Raji (cell line): Measurements from ENCODE around the gene SERPINH1.

Experiments used
- POLR2A ChIP-seq: IDR thresholded peaks from 2 replicates; pipeline ENCODE4 v1.6.1; 2011; ENCODE audit warnings: low read depth, low read length, control low read depth; ENCODE audit not compliant: insufficient read depth

The SERPINH1 gene

GRCh38 chr11:75591966-75592365, 29.9 kb downstream of the SERPINH1 start:
- TF ChIP-seq POLR2A: no peak

DNA sequence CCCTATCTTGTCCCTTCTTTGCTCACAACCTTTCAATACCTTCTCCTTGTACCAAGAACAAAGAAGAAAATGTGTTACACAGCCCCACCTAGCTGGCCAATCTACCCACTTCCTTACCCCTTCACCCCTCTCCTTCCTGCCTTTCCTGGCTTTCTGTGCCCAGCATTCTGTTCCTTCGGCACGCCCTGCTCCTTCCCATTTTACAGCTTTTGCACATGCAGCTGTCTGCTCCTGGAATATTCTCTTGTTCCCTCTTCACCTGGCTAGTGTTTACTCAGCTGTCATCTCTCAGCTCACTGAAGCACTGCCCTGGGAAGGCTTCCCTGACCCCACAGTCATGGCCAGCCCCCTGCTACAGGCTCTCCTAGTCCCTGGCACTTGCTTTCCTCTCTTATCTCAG, 30.7 kb downstream of the SERPINH1 start:
- no peak for TF ChIP-seq POLR2A

DNA sequence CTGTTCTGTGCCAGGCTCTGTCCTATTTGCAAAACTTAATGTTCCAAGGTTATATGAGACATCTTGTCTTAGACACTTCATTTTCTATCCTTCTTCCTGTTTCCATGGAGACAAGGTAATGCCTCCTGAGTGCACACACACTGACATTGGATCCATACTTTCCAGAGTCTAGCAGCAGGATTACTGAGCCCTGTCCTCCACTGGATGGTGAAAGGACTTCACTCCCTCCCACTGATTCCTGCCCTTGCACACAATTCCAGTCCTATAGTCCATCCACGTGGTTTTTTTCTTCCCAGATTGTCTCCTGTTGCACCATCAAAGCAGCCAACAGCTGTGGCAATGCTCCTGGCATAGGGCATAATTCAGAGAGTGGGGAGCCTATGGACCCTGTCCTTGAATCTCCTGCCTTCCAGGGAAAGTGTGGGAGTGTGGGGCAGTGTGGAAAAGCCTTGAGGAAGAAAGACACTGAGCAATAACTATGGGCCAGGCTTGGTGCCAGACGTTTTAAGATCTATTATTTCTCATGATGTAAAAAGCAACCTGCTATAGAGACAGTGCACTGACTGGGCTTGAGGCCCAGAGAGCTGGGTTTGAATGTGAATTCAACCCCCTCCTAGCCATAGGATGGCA, 31.3 kb downstream of the SERPINH1 start:
- no peak for TF ChIP-seq POLR2A

DNA sequence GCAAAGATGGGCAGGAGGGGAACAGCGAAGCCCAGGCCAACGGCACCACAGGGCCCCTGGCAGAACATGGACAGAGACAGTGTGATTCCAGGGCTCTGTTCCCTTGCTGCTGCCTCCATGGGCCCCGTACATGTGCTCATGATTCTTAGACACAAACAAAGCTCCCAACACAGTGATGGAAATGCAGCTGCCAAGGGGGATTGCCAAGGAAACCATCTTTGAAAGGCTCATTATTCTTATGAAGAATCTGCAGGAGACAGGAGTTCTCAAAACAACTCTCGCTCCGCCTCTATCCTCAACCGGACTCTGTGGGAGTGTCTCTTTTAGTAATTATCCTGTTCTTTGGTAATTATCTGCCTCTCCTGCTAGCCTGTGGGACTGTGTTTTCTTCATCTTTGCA, 32.2 kb downstream of the SERPINH1 start:
- no peak for TF ChIP-seq POLR2A

DNA sequence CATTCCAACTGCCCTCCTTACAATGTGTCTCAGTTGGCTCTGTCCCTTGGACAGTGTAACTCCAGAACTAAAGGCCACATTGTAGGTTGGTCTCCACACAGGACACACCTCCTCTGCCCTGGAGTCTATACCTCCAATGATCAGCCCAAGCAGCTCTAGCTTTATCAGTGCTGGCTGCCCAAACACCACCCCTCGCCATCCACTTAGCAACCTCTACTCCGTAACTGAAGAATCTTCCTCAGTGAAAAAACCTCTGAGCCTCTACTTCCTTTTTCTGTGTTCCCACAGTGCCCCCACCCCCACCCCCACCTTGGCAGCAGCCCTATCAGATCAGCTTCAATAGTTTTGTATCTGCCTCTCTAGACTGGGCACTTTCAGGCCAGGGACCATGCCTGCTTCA, 33.4 kb downstream of the SERPINH1 start:
- TF ChIP-seq POLR2A: no peak

GRCh38 chr11:75596914-75597313, 34.9 kb downstream of the SERPINH1 start:
- no peak for TF ChIP-seq POLR2A

GRCh38 chr11:75597636-75598035, 35.6 kb downstream of the SERPINH1 start:
- TF ChIP-seq POLR2A: no peak

DNA sequence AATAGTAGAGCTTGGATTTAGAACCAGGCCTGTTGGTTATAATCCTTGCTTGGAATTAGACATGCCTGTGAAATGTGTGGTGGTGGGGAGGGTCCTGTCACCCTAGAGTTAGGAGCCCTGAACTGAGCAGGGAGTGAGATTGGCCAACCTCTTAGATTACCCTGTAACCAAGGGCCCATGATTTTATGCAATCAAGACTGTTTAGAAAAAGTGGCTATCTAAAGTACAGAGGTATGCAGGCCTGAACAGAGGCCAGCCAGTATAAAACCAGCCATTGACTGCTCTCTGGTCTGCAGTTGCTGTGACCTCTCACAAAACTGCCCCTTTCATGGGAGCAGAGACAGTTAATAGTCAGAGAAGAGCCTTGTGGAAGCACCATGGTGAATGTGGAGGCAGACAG, 36.2 kb downstream of the SERPINH1 start:
- TF ChIP-seq POLR2A: no peak

DNA sequence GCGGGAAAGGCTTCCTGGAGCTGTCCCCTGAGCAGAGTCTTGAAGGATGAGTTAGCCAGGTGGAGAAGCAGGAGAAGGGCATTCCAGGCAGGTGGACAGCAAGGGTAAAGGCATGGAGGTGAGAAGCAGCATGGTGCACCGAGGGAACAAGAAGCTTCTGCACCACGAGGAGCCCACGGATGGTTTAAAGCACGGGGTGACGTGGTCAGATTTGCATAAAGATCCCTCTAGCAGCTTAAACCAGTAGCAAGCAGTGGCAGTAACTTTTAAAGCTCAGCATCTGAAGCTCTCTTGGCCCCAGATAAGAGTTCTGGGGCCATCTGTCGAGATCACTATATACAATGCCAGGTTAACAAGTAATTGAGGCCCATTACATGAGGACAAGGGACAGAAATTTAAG, 36.8 kb downstream of the SERPINH1 start:
- TF ChIP-seq POLR2A: no peak

- TF ChIP-seq POLR2A: no peak
These were observed 38.3 kb downstream of the SERPINH1 start for GRCh38 chr11:75600356-75600755.

DNA sequence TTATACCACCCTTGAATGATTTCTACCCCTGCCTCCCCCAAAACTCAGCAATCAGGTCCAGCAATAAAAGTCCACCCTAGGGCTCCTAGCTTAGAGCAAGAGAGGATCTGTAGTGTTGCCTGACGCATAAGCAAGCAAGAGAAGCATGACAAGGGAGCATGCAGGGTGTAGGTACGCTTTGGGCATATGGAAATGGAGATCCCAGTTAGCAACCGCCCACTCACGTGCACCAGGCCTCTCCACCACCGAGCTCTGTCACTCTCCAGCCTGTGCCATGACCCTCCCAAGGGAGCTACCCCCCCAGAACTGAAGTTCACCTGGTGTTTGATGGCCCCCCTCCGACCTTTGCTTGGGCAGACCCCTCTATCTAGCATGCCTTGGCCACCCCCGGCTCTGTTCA, 39.4 kb downstream of the SERPINH1 start:
- TF ChIP-seq POLR2A: no peak

DNA sequence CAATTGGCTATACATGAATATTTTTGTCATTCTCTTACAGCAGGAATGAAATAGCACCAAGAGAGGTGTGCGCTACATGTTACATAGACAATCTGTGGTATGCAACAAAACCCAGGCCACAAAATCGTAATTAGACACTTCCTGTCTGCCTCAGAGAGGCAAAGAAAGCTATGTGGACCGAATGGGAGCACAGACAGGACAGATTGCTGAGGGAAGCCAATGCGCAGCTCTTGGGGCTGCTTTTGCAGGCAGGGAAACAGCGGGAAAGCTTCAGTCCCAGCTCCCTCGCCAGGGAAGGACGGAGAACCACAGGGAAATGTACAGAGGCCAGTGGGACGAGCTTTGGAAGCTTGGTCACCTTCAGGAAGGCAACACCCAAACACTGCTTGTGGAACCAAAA, 40.9 kb downstream of the SERPINH1 start:
- TF ChIP-seq POLR2A: no peak

- no peak for TF ChIP-seq POLR2A
These were observed 42.0 kb downstream of the SERPINH1 start for GRCh38 chr11:75603791-75604736.

DNA sequence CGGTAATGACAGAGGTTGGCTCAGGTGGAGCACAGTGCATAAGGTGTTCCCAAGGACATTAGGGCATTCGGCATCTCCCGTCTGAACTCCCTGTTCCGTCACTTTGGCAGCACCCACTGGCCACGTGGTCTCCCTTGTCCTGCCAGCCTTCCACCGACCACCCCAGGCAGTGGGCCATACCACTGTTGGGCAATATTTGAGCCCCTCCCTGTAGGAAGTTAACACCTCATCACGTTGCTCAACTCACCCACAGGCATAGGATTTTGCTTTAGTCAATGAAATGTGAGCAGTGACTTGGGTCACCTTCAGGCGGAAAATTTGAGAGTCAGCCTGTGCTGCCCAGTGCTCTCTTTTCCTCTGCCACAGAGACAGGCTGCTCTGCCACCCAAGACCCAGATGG, 44.0 kb downstream of the SERPINH1 start:
- no peak for TF ChIP-seq POLR2A

DNA sequence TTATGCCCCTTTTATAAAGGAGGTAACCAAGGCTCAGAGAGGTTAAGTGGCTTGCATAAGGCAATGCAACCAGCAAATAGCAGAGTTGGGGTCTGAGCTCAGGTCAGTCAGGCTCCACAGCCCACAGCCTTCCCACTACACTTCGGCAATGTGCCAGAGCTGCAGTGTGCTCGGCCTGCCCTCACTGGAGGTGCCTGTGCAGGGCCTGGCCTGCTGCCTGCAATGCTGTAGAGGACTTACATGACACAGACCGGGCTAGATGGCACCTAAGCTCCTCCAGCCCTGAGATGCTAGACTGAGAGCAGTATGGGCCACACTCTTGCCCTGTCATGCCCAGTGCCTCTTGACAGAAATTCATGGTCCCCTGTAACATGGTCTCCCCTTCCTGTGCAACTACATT, 49.8 kb downstream of the SERPINH1 start:
- TF ChIP-seq POLR2A: no peak

DNA sequence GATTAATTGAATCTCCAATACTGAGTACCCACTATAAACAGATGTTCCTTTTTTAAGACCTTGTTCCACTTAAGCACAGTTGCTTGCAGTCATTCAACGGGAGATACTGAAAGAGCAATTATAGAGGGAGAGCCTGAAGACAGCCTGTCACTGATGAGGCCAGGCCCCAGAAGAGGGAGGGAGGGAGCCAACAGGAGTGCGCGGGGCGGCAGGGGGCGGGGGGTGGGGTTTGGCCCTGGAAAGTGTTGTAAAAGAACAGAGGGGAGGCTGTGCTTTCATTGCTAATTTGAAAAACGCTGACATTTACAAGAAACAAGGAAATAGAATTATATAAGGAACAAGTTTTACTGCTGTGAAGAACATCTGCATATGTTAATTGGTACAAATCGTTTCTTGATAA, 53.7 kb downstream of the SERPINH1 start:
- TF ChIP-seq POLR2A: no peak
